H9 (cell line): ENCODE results near the gene SUMF1. TPM values are rescaled to one million over a fixed set of nuclear protein-coding genes. Genes with fewer than 3 reads are reported as not detected.

ENCODE experiments used
- DNase-seq: peaks from one replicate; pipeline ENCODE4 v3.0.0-alpha.2; 2017
- H2AFZ ChIP-seq: one replicate; pipeline ENCODE4 v1.6.1; 2013; ENCODE audit warnings: mild to moderate bottlenecking, low read length, control low read depth, moderate library complexity
- H2AK5ac ChIP-seq: 2 replicates; pipeline ENCODE4 v1.6.1; 2013; ENCODE audit warnings: low read length, control low read depth, mixed read lengths; ENCODE audit not compliant: insufficient read length
- H2BK120ac ChIP-seq: one replicate; pipeline ENCODE4 v1.6.1; 2013; ENCODE audit warnings: low read depth, mild to moderate bottlenecking, low read length, control low read depth, inconsistent platforms; ENCODE audit not compliant: poor library complexity, severe bottlenecking
- H2BK12ac ChIP-seq: 2 replicates; pipeline ENCODE4 v1.6.1; 2013; ENCODE audit warnings: low read length, control low read depth, mixed read lengths, low read depth; ENCODE audit not compliant: insufficient read length
- H2BK15ac ChIP-seq: 2 replicates; pipeline ENCODE4 v1.6.1; 2013; ENCODE audit warnings: low read depth, low read length, control low read depth
- H2BK20ac ChIP-seq: one replicate; pipeline ENCODE4 v1.6.1; 2013; ENCODE audit warnings: low read depth, mild to moderate bottlenecking, low read length, control low read depth, inconsistent platforms; ENCODE audit not compliant: poor library complexity, severe bottlenecking
- H2BK5ac ChIP-seq: 2 replicates; pipeline ENCODE4 v1.6.1; 2013; ENCODE audit warnings: low read length, control low read depth, mixed read lengths; ENCODE audit not compliant: insufficient read length
- H3K14ac ChIP-seq: 2 replicates; pipeline ENCODE4 v1.6.1; 2013; ENCODE audit warnings: low read length, control low read depth; ENCODE audit not compliant: insufficient read depth
- H3K18ac ChIP-seq: 2 replicates; pipeline ENCODE4 v1.6.1; 2013; ENCODE audit warnings: low read depth, mild to moderate bottlenecking, mixed read lengths, low read length, control low read depth; ENCODE audit not compliant: insufficient read length
- H3K23ac ChIP-seq: 2 replicates; pipeline ENCODE4 v1.6.1; 2013; ENCODE audit warnings: low read length, control low read depth, mixed read lengths, low read depth; ENCODE audit not compliant: insufficient read length
- H3K23me2 ChIP-seq: 2 replicates; pipeline ENCODE4 v1.6.1; 2013; ENCODE audit warnings: low read depth, mild to moderate bottlenecking, mixed read lengths, low read length, control low read depth; ENCODE audit not compliant: insufficient read length, poor library complexity, severe bottlenecking
- H3K27ac ChIP-seq: 2 replicates; pipeline ENCODE4 v1.5.1; 2013; ENCODE audit warnings: low read length, control low read depth, mixed read lengths, low read depth; ENCODE audit not compliant: insufficient read length
- H3K27me3 ChIP-seq: 2 replicates; pipeline ENCODE4 v1.6.1; 2013; ENCODE audit warnings: low read length, control low read depth, inconsistent platforms; ENCODE audit not compliant: insufficient read depth
- H3K4ac ChIP-seq: 2 replicates; pipeline ENCODE4 v1.6.1; 2013; ENCODE audit warnings: low read depth, mild to moderate bottlenecking, control low read depth, inconsistent platforms, low read length, moderate library complexity
- H3K4me1 ChIP-seq: 2 replicates; pipeline ENCODE4 v1.6.1; 2013; ENCODE audit warnings: low read length, control low read depth, inconsistent platforms; ENCODE audit not compliant: insufficient read depth
- H3K4me2 ChIP-seq: 2 replicates; pipeline ENCODE4 v1.6.1; 2013; ENCODE audit warnings: low read length, control low read depth, mixed read lengths; ENCODE audit not compliant: insufficient read length, insufficient read depth
- H3K56ac ChIP-seq: 2 replicates; pipeline ENCODE4 v1.6.1; 2013; ENCODE audit warnings: low read depth, mild to moderate bottlenecking, mixed read lengths, low read length, control low read depth; ENCODE audit not compliant: insufficient read length
- H3K79me1 ChIP-seq: 2 replicates; pipeline ENCODE4 v1.6.1; 2013; ENCODE audit warnings: low read depth, mild to moderate bottlenecking, moderate library complexity, low read length, control low read depth, inconsistent platforms; ENCODE audit not compliant: insufficient read depth, poor library complexity, severe bottlenecking
- H3K79me2 ChIP-seq: 2 replicates; pipeline ENCODE4 v1.6.1; 2013; ENCODE audit warnings: low read length, control low read depth, inconsistent platforms; ENCODE audit not compliant: insufficient read depth
- H3K9ac ChIP-seq: 2 replicates; pipeline ENCODE4 v1.6.1; 2013; ENCODE audit warnings: low read length, control low read depth, mixed read lengths; ENCODE audit not compliant: insufficient read length; ENCODE audit errors: extremely low read depth
- H3K9me3 ChIP-seq: one replicate; pipeline ENCODE4 v1.6.1; 2013; ENCODE audit warnings: low read depth, low read length, inconsistent platforms; ENCODE audit not compliant: control insufficient read depth
- H3T11ph ChIP-seq: one replicate; pipeline ENCODE4 v1.6.1; 2013; ENCODE audit warnings: mild to moderate bottlenecking, low read length, control low read depth, inconsistent platforms
- H4K20me1 ChIP-seq: one replicate; pipeline ENCODE4 v1.6.1; 2013; ENCODE audit not compliant: control insufficient read depth, insufficient read length, insufficient read depth
- H4K5ac ChIP-seq: 2 replicates; pipeline ENCODE4 v1.6.1; 2013; ENCODE audit warnings: low read depth, mild to moderate bottlenecking, mixed read lengths, low read length, control low read depth; ENCODE audit not compliant: insufficient read length
- H4K8ac ChIP-seq: replicated peaks from 2 replicates; pipeline ENCODE4 v1.6.1; 2013; ENCODE audit warnings: low read length, control low read depth, mixed read lengths, low read depth; ENCODE audit not compliant: insufficient read length
- H4K91ac ChIP-seq: 2 replicates; pipeline ENCODE4 v1.6.1; 2013; ENCODE audit warnings: low read depth, mild to moderate bottlenecking, moderate library complexity, mixed read lengths, low read length, control low read depth; ENCODE audit not compliant: insufficient read length
- H3K27ac Mint-ChIP-seq, 3 experiments: 2 replicates in 2 of 3; 3 replicates in 1 of 3; pipeline ENCODE4 v1.8.0; 2020 to 2021; ENCODE audit warnings: mixed read lengths in 3 of 3, mild to moderate bottlenecking in 1 of 3, moderate library complexity in 1 of 3
- H3K27me3 Mint-ChIP-seq: 2 replicates; pipeline ENCODE4 v1.8.0; 2021; ENCODE audit warnings: low read depth, mild to moderate bottlenecking, moderate library complexity, mixed read lengths
- H3K36me3 Mint-ChIP-seq, 3 experiments: 2 replicates in 2 of 3; 3 replicates in 1 of 3; pipeline ENCODE4 v1.8.0; 2020 to 2021; ENCODE audit warnings: low read depth in 3 of 3, mixed read lengths in 3 of 3; ENCODE audit not compliant: insufficient read depth in 1 of 3
- H3K4me1 Mint-ChIP-seq, 2 experiments: 2 replicates each; pipeline ENCODE4 v1.8.0; 2020; ENCODE audit warnings: mixed read lengths in 2 of 2
- H3K4me3 Mint-ChIP-seq, 2 experiments: 2 replicates in 1 of 2; 3 replicates in 1 of 2; pipeline ENCODE4 v1.8.0; 2020 to 2021; ENCODE audit warnings: mild to moderate bottlenecking in 2 of 2, mixed read lengths in 2 of 2, moderate library complexity in 1 of 2
- H3K9me3 Mint-ChIP-seq, 2 experiments: 2 replicates in 1 of 2; 3 replicates in 1 of 2; pipeline ENCODE4 v1.8.0; 2020; ENCODE audit warnings: mild to moderate bottlenecking in 2 of 2, mixed read lengths in 2 of 2, moderate library complexity in 1 of 2
- WGBS: extraction: QIAGEN DNeasy Blood & Tissue Kit; methylation state at CpG from one replicate; pipeline ENCODE4 v1.1.7; 2013; ENCODE audit warnings: missing lambda C conversion rate, low lambda C conversion rate, mixed read lengths; ENCODE audit not compliant: insufficient read length; ENCODE audit errors: extremely low coverage; 5-methylcytosine and 5-hydroxymethylcytosine counted together
- total RNA-seq: library from RNA; stranded (reverse); gene quantifications from 2 replicates; pipeline ENCODE4 v1.2.1, GENCODE V29; 2021
- TF ChIP-seq, protein P1 (sequence below): fragments of 200-600 bp; sonication (generic); conservative IDR thresholded peaks from 3 replicates; pipeline ENCODE4 v1.8.0; 2021; ENCODE audit warnings: antibody characterized with exemption, mild to moderate bottlenecking

Gene SUMF1
- total RNA-seq, 1 experiment from 2014 or later = 9.5 TPM

DNA sequence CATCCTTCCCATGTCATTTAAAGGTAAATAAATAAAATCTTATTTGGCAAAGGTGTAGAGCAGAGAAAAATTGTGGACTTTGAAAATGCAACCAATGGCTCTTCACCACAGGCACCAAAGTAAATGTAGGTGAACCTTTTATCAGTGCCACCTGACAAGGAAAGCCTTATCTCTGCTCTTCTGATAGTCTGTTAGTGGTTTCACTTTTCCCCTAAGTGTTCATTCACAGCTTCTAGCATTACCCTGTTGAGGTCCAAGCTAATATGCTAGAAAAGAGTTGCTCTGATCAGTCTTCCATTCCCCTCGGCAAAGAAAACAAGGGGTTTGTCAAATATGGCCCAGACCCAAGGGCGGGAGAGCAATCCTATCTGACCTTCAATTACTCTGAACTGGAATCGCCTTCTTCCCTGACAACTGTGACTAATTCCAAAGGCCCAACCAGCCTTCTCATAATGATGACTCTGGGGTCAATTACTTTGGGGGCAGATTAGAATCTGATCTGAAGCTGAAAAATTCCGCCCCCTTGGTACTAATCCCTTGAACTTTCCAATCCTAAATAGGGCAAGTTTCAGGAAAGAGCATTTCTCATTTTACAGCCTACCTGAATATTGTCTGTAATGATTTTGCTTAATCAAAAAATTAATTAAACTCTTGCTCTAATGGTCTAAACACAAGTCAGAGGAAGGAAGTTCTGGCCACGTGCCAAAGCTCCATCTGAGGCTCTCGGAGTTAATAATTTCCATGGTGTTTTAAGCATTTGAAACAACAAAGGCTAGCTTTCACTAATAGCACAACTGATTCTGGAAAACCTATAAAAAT is 111.5 kb downstream of the SUMF1 start:
- Histone ChIP-seq H4K91ac (no peak overlapping the region), H2BK12ac (no peak overlapping the region), H3K18ac (no peak overlapping the region), H4K5ac (no peak overlapping the region), H3K27me3 (no peaks in the 10 kb centered on the region), H3K23me2 (no peaks in the 10 kb centered on the region), H3K4ac (no peak overlapping the region), H3K79me1 (no peaks in the 10 kb centered on the region), H3K9me3 (no peaks in the 10 kb centered on the region), H3K4me2 (no peak overlapping the region), H3K56ac (no peak overlapping the region), H3K23ac (no peak overlapping the region), H4K8ac (no peak overlapping the region), H3K9ac (no peak overlapping the region), H2BK15ac (no peak overlapping the region), H3K14ac (no peak overlapping the region), H2BK20ac (no peak overlapping the region), H2BK5ac (no peak overlapping the region), H3K79me2 (no peaks in the 10 kb centered on the region), H2BK120ac (no peak overlapping the region), H2AK5ac (no peak overlapping the region), H4K20me1 (no peaks in the 10 kb centered on the region), H2AFZ (no peak overlapping the region), H3K27ac (no peak overlapping the region), H3T11ph (no peak overlapping the region), H3K4me1 (no peaks in the 10 kb centered on the region)
- 0 out of 4 replicates have a peak, but pooled peaks cover 0 to 3% of the 10 kb centered on the region in 2 experiments for H3K4me1 Mint-ChIP-seq
- no peaks in the 10 kb centered on the region for H3K27me3 Mint-ChIP-seq
- WGBS = no CpG with 5 or more reads among the region's 6 CpGs
- H3K4me3 Mint-ChIP-seq = no peak overlapping the region
- DNase-seq = no peak
- no peak overlapping the region for H3K27ac Mint-ChIP-seq
- no peaks in the 10 kb centered on the region; a peak in 1 of 7 replicates for H3K36me3 Mint-ChIP-seq
- TF ChIP-seq, protein P1, sequence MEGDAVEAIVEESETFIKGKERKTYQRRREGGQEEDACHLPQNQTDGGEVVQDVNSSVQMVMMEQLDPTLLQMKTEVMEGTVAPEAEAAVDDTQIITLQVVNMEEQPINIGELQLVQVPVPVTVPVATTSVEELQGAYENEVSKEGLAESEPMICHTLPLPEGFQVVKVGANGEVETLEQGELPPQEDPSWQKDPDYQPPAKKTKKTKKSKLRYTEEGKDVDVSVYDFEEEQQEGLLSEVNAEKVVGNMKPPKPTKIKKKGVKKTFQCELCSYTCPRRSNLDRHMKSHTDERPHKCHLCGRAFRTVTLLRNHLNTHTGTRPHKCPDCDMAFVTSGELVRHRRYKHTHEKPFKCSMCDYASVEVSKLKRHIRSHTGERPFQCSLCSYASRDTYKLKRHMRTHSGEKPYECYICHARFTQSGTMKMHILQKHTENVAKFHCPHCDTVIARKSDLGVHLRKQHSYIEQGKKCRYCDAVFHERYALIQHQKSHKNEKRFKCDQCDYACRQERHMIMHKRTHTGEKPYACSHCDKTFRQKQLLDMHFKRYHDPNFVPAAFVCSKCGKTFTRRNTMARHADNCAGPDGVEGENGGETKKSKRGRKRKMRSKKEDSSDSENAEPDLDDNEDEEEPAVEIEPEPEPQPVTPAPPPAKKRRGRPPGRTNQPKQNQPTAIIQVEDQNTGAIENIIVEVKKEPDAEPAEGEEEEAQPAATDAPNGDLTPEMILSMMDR = no peak
- H3K9me3 Mint-ChIP-seq = no peaks in the 10 kb centered on the region
